HepG2 (cell line): Measurements from ENCODE around the gene NFATC1. TPM values are rescaled to one million over a fixed set of nuclear protein-coding genes. Genes with fewer than 3 reads are reported as not detected.

Experiments used
- ATAC-seq: fragments of 200-7000 bp; cut with Tn5 transposase; 3 replicates; pipeline ENCODE4 v1.9.1; 2020; ENCODE audit warnings: mild to moderate bottlenecking, moderate library complexity
- BruUV-seq: library from RNA; stranded (reverse); fragments of 400-500 nt; replicated peaks from 2 replicates; lab custom pipeline; 2021; lab: Mats Ljungman, UMichigan
- CTCF ChIA-PET: fragments of 300-600 bp; formaldehyde crosslinking; extraction: SDS; loops from one replicate; lab custom pipeline; 2021; ENCODE audit warnings: low total read pairs, inconsistent platforms, low intra/inter-chr PET ratio; lab: Yijun Ruan, JAX
- POLR2A ChIA-PET: fragments of 350-600 bp; sonication (Branson Sonifier 250); formaldehyde crosslinking; loops from one replicate; lab custom pipeline; 2020; ENCODE audit warnings: antibody characterized with exemption, inconsistent platforms; lab: Yijun Ruan, JAX
- DNase-seq: peaks from one replicate; pipeline ENCODE4 v3.0.0-alpha.2; 2015; ENCODE audit warnings: low spot score
- FAIRE-seq: peaks from 3 replicates; lab custom pipeline; 2011; peaks lifted over from hg19 to GRCh38; lab: Jason Lieb, UNC
- H2AFZ ChIP-seq: one replicate; pipeline ENCODE4 v1.6.1; 2011; ENCODE audit warnings: low read length, inconsistent platforms
- H3K27ac ChIP-seq: fragments of 300-600 bp; 3 replicates; pipeline ENCODE4 v1.8.0; 2011; ENCODE audit warnings: mixed run types, mild to moderate bottlenecking, mixed read lengths, low read length, inconsistent platforms; ENCODE audit not compliant: insufficient read depth; ENCODE audit errors: extremely low read length
- H3K27me3 ChIP-seq, 2 experiments: fragments of 200-600 bp in 1 of 2; 2 replicates in 1 of 2; 3 replicates in 1 of 2; pipeline versions ENCODE4 v1.6.0 to v1.8.0; 2011; ENCODE audit warnings: low read length in 2 of 2, mild to moderate bottlenecking in 2 of 2, moderate library complexity in 2 of 2, inconsistent platforms in 1 of 2; ENCODE audit not compliant: insufficient read depth in 2 of 2, control insufficient read depth in 1 of 2
- H3K36me3 ChIP-seq, 2 experiments: fragments of 200-600 bp in 1 of 2; replicated peaks in 1 of 2; 2 replicates in 1 of 2; 3 replicates in 1 of 2; pipeline versions ENCODE4 v1.5.1 to v1.8.0; 2011; ENCODE audit warnings: low read length in 2 of 2, inconsistent platforms in 1 of 2; ENCODE audit not compliant: insufficient read depth in 2 of 2, control insufficient read depth in 1 of 2
- H3K4me1 ChIP-seq: 2 replicates; pipeline ENCODE4 v1.5.1; 2012; ENCODE audit warnings: low read length, inconsistent platforms; ENCODE audit not compliant: insufficient read depth
- H3K4me2 ChIP-seq: 2 replicates; pipeline ENCODE4 v1.6.0; 2011; ENCODE audit warnings: low read depth, low read length, inconsistent platforms
- H3K4me3 ChIP-seq, 3 experiments: fragments of 200-600 bp in 1 of 3; sonication (generic), shearing (Covaris generic) in 1 of 3; replicated peaks in 1 of 3; 2 replicates each; pipeline ENCODE4 v1.5.1; 2011 to 2016; ENCODE audit warnings: low read length in 3 of 3, inconsistent platforms in 2 of 3, low read depth in 2 of 3, mild to moderate bottlenecking in 2 of 3, control low read depth in 1 of 3, mixed read lengths in 1 of 3; ENCODE audit not compliant: insufficient read depth in 1 of 3
- H3K79me2 ChIP-seq: one replicate; pipeline ENCODE4 v1.6.1; 2011; ENCODE audit warnings: low read length, inconsistent platforms; ENCODE audit not compliant: insufficient read depth
- H3K9ac ChIP-seq: 2 replicates; pipeline ENCODE4 v1.6.0; 2011; ENCODE audit warnings: mild to moderate bottlenecking, low read depth, low read length, inconsistent platforms; ENCODE audit not compliant: insufficient read depth
- H3K9me3 ChIP-seq: 2 replicates; pipeline ENCODE4 v1.5.1; 2012; ENCODE audit warnings: mild to moderate bottlenecking, low read length
- H4K20me1 ChIP-seq: 2 replicates; pipeline ENCODE4 v1.6.0; 2011; ENCODE audit warnings: inconsistent platforms, mild to moderate bottlenecking, low read length, moderate library complexity; ENCODE audit not compliant: insufficient read depth
- ARID5B ChIP-seq: IDR thresholded peaks from 2 replicates; pipeline ENCODE4 v1.4.0; 2020; ENCODE audit warnings: mild to moderate bottlenecking, missing genetic modification reagents
- ATM ChIP-seq: fragments of 450-650 bp; IDR thresholded peaks from 2 replicates; pipeline ENCODE4 v1.7.1; 2017; ENCODE audit warnings: mild to moderate bottlenecking, borderline replicate concordance
- ETV5 ChIP-seq: IDR thresholded peaks from 2 replicates; pipeline ENCODE4 v1.6.1; 2018; ENCODE audit warnings: missing biosample characterization, missing genetic modification reagents, inconsistent platforms, borderline replicate concordance
- ZFP90 ChIP-seq: sonication (generic); formaldehyde crosslinking; IDR thresholded peaks from 2 replicates; pipeline ENCODE4 v1.8.0; 2022; ENCODE audit warnings: missing genetic modification reagents, mild to moderate bottlenecking, inconsistent platforms, borderline replicate concordance
- ZKSCAN1 ChIP-seq: fragments of 150-350 bp; IDR thresholded peaks from 2 replicates; pipeline ENCODE4 v1.6.1; 2014; ENCODE audit warnings: low read length
- ZNF749 ChIP-seq: sonication (generic); formaldehyde crosslinking; IDR thresholded peaks from 2 replicates; pipeline ENCODE4 v1.8.0; 2022; ENCODE audit warnings: mild to moderate bottlenecking, missing genetic modification reagents, moderate library complexity, borderline replicate concordance
- ZUFSP ChIP-seq: sonication (generic); formaldehyde crosslinking; IDR thresholded peaks from 2 replicates; pipeline ENCODE4 v1.9.0; 2021; ENCODE audit warnings: missing genetic modification reagents, mild to moderate bottlenecking, borderline replicate concordance
- WGBS: methylation state at CpG from one replicate; pipeline ENCODE4 v1.1.6; 2017; ENCODE audit warnings: low lambda C conversion rate; 5-methylcytosine and 5-hydroxymethylcytosine counted together
- in situ Hi-C: cut with HindIII; loops from 2 replicates; pipeline ENCODE4 v1.10.0; 2017; ENCODE audit warnings: low pct_unique_long_range_greater_than_20kb; ENCODE audit not compliant: extremely low pct_ligation_motif_present
- intact Hi-C: fragments of 100-400 bp; cut with micrococcal nuclease; formaldehyde crosslinking; loops from one replicate; pipeline ENCODE4 v1.10.0; 2022; ENCODE audit not compliant: unreplicated experiment
- polyA plus RNA-seq, 8 experiments: library from polyadenylated mRNA; depleted of rRNA in 3 of 8; stranded (reverse) in 7 of 8; unstranded in 1 of 8; fragments of >200 nt; fragmentation: Illumina TruSeq in 4 of 8; extraction: Trizol in 4 of 8; gene quantifications; 2 replicates each; pipeline versions ENCODE4 v1.2.1 to v1.2.3, GENCODE V29; 2011 to 2016; ENCODE audit warnings: low read depth in 4 of 8, missing spikeins in 1 of 8, mixed read lengths in 1 of 8; ENCODE audit not compliant: insufficient read depth in 1 of 8
- total RNA-seq, 5 experiments: library from RNA; depleted of rRNA; stranded (reverse); fragments of >200 nt; fragmentation: Illumina TruSeq; extraction: Trizol; gene quantifications; 2 replicates each; pipeline ENCODE4 v1.2.3, GENCODE V29; 2016; ENCODE audit warnings: low read depth in 1 of 5
- TF ChIP-seq, protein P1 (sequence below): sonication (generic); formaldehyde crosslinking; conservative IDR thresholded peaks from 2 replicates; pipeline ENCODE4 v1.4.0; 2020; ENCODE audit warnings: missing genetic modification reagents

Gene NFATC1
- total and polyA plus RNA-seq, 2 of the 13 experiments (the other 11 are each of a cell fraction or from before 2014, with no cell fraction given) = not detected

DNA sequence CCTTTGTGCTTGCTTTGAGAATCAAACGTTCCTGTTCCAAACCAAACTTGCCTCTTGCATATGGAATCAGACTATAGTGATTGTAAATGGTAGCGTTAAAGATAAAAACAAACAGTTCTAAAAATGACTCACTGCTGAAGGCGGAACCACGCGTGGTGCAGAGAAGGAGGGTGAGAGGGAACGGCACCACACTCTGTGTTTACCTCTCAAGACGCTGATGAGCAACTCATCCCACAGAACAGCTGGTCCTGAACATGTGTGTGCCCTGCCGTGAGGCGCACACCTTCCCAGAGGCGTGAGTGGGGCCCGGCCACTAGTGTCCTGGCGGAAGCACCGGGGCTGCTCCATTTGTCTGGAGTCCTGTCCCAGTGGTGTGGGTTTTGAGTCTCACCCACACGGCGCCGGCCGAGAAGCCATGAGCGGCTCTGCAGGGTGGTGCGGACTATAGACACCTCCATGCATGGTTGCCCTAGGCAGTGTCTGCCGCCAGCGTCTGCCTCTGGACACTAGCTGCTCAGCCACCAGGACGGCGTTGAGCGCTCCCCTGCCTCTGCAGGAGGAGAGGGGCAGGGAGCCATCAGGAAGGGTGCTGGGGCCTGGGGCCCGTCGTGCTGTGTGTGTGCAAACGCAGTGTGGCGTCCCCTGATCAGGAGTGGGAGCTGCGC lies 52.1 kb downstream of the NFATC1 start:
- Histone ChIP-seq H3K27me3 (peaks cover 15 to 80% of the 10 kb centered on the region in 2 experiments), H4K20me1 (no peaks in the 10 kb centered on the region), H3K79me2 (no peaks in the 10 kb centered on the region), H3K9ac (no peak overlapping the region), H3K36me3 (no peaks in the 10 kb centered on the region), H2AFZ (no peak overlapping the region), H3K9me3 (no peaks in the 10 kb centered on the region), H3K4me2 (no peak overlapping the region), H3K4me3 (no peak overlapping the region), H3K27ac (no peak overlapping the region), H3K4me1 (no peaks in the 10 kb centered on the region)
- ATAC-seq = no peak
- in situ Hi-C loops = no loop called here
- 61% methylated on average over 24 of the region's 29 CpGs for WGBS
- POLR2A ChIA-PET = no interaction called here
- no peak for DNase-seq
- FAIRE-seq = no peak
- intact Hi-C loops = no loop called here
- no TSS peak for BruUV-seq
- CTCF ChIA-PET = no interaction called here
- TF ChIP-seq ZFP90 (no peak), ZKSCAN1 (no peak), ZNF749 (CRISPR knock-in tag) (no peak), ATM (no peak), ARID5B (CRISPR knock-in tag) (no peak), ZUFSP (CRISPR knock-in tag) (no peak), ETV5 (CRISPR knock-in tag) (no peak)
- TF ChIP-seq, protein P1, sequence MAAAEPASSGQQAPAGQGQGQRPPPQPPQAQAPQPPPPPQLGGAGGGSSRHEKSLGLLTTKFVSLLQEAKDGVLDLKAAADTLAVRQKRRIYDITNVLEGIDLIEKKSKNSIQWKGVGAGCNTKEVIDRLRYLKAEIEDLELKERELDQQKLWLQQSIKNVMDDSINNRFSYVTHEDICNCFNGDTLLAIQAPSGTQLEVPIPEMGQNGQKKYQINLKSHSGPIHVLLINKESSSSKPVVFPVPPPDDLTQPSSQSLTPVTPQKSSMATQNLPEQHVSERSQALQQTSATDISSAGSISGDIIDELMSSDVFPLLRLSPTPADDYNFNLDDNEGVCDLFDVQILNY (CRISPR knock-in tag) = no peak
